ENCODE data around the gene DLG2.
"Not testable (repeated sequence)": the region's sequence is repeated elsewhere in the genome, so short reads cannot be mapped to it uniquely, and the experiment has no call there.

DLG2 gene

GRCh38 chr11:84812471-84812969 lies 814.6 kb downstream of the DLG2 start:
- no peak for DNase-seq

GRCh38 chr11:84806354-84806753 lies 820.8 kb downstream of the DLG2 start:
- DNase-seq: no peak

GRCh38 chr11:84804041-84804440 lies 823.1 kb downstream of the DLG2 start:
- DNase-seq: no peak

- no peak for DNase-seq
These were observed 826.3 kb downstream of the DLG2 start for GRCh38 chr11:84800755-84801346.

- no peak for DNase-seq
These were observed 828.0 kb downstream of the DLG2 start for GRCh38 chr11:84799112-84799511.

GRCh38 chr11:84795698-84796097 lies 831.4 kb downstream of the DLG2 start:
- DNase-seq: no peak

GRCh38 chr11:84794663-84795443 lies 832.3 kb downstream of the DLG2 start:
- no peak for DNase-seq

- no peak for DNase-seq
These were observed 833.8 kb downstream of the DLG2 start for GRCh38 chr11:84793318-84793717.

- DNase-seq: no peak
These were observed 836.2 kb downstream of the DLG2 start for GRCh38 chr11:84790849-84791427.

GRCh38 chr11:84788220-84788619 lies 838.9 kb downstream of the DLG2 start:
- no peak for DNase-seq

- not testable (repeated sequence) for DNase-seq
These were observed 843.0 kb downstream of the DLG2 start for GRCh38 chr11:84784158-84784557.

- no peak for DNase-seq
These were observed 846.4 kb downstream of the DLG2 start for GRCh38 chr11:84780689-84781293.

- no peak for DNase-seq
These were observed 851.6 kb downstream of the DLG2 start for GRCh38 chr11:84775503-84775902.

GRCh38 chr11:84763931-84764330 lies 863.2 kb downstream of the DLG2 start:
- DNase-seq: no peak

- no peak for DNase-seq
These were observed 869.4 kb downstream of the DLG2 start for GRCh38 chr11:84757711-84758110.

- no peak for DNase-seq
These were observed 875.8 kb downstream of the DLG2 start for GRCh38 chr11:84751371-84751770.

- DNase-seq: no peak
These were observed 879.3 kb downstream of the DLG2 start for GRCh38 chr11:84747871-84748270.

GRCh38 chr11:84740050-84740449 lies 887.1 kb downstream of the DLG2 start:
- DNase-seq: no peak

GRCh38 chr11:84724256-84724655 lies 902.9 kb downstream of the DLG2 start:
- no peak for DNase-seq

- DNase-seq: no peak
These were observed 904.5 kb downstream of the DLG2 start for GRCh38 chr11:84722583-84723108.

GRCh38 chr11:84721561-84721961 lies 905.6 kb downstream of the DLG2 start:
- DNase-seq: no peak

- no peak for DNase-seq
These were observed 906.3 kb downstream of the DLG2 start for GRCh38 chr11:84720706-84721402.

Measured in CD4-positive, alpha-beta T cell treated with Interferon alpha-2 for 1 hour (primary cell).